Activated naive CD8-positive, alpha-beta T cell treated with anti-CD3 and anti-CD28 coated beads, Interleukin-2, amount 50 U/mL, for 24 hours (primary cell): ENCODE measurements around the gene EPHA10.
"Not testable (repeated sequence)": the region's sequence is repeated elsewhere in the genome, so short reads cannot be mapped to it uniquely, and the experiment has no call there.

Experiments used
- ATAC-seq: fragments of 150-1000 bp; cut with Tn5 transposase; one replicate; pipeline ENCODE4 v1.10.0; 2021
- DNase-seq: peaks from one replicate; pipeline ENCODE4 v3.0.0; 2021
- H3K27ac Mint-ChIP-seq: one replicate; pipeline ENCODE4 v1.8.0; 2021; ENCODE audit warnings: mild to moderate bottlenecking, mixed read lengths
- H3K27me3 Mint-ChIP-seq: one replicate; pipeline ENCODE4 v1.8.0; 2021; ENCODE audit warnings: mixed read lengths
- H3K36me3 Mint-ChIP-seq: one replicate; pipeline ENCODE4 v1.8.0; 2021; ENCODE audit warnings: low read depth, mixed read lengths
- H3K4me1 Mint-ChIP-seq: one replicate; pipeline ENCODE4 v1.8.0; 2021; ENCODE audit warnings: mixed read lengths
- H3K4me3 Mint-ChIP-seq: one replicate; pipeline ENCODE4 v1.8.0; 2021; ENCODE audit warnings: mild to moderate bottlenecking, moderate library complexity, mixed read lengths
- H3K9me3 Mint-ChIP-seq: one replicate; pipeline ENCODE4 v1.8.0; 2021; ENCODE audit warnings: mixed read lengths

EPHA10 gene

GRCh38 chr1:37755951-37756560 is 8.9 kb downstream of the EPHA10 start:
- Mint-ChIP-seq H3K9me3 (no peaks in the 10 kb centered on the region), H3K4me1 (peaks cover 27% of the 10 kb centered on the region), H3K4me3 (no peak overlapping the region), H3K36me3 (no peaks in the 10 kb centered on the region), H3K27me3 (peaks cover 38% of the 10 kb centered on the region), H3K27ac (no peak overlapping the region)
- no peak for DNase-seq
- no peak for ATAC-seq

- H3K9me3 Mint-ChIP-seq: no peaks in the 10 kb centered on the region
- H3K36me3 Mint-ChIP-seq: no peaks in the 10 kb centered on the region
- ATAC-seq (peak; percentile 89), DNase-seq (peak; percentile 27)
- H3K27me3 Mint-ChIP-seq: peaks cover 43% of the 10 kb centered on the region
- no peak overlapping the region for H3K27ac Mint-ChIP-seq
- H3K4me1 Mint-ChIP-seq: peaks cover 27% of the 10 kb centered on the region
- no peak overlapping the region for H3K4me3 Mint-ChIP-seq
Observed at GRCh38 chr1:37755290-37755689, 9.6 kb downstream of the EPHA10 start.

- Mint-ChIP-seq H3K27me3 (peaks cover 51% of the 10 kb centered on the region), H3K27ac (no peak overlapping the region), H3K4me3 (no peak overlapping the region), H3K4me1 (peaks cover 27% of the 10 kb centered on the region), H3K36me3 (no peaks in the 10 kb centered on the region), H3K9me3 (no peaks in the 10 kb centered on the region)
- no peak for ATAC-seq
- no peak for DNase-seq
Observed at GRCh38 chr1:37753473-37754321, 11.2 kb downstream of the EPHA10 start.

- ATAC-seq: peak; percentile 26
- Mint-ChIP-seq H3K4me3 (peak overlapping the region; percentile 48), H3K27me3 (peaks cover 55% of the 10 kb centered on the region), H3K36me3 (no peaks in the 10 kb centered on the region), H3K9me3 (no peaks in the 10 kb centered on the region), H3K4me1 (peaks cover 27% of the 10 kb centered on the region), H3K27ac (no peak overlapping the region)
- peak; percentile 40 for DNase-seq
Observed at GRCh38 chr1:37752583-37753471, 12.1 kb downstream of the EPHA10 start.

- peaks cover 57% of the 10 kb centered on the region for H3K27me3 Mint-ChIP-seq
- H3K9me3 Mint-ChIP-seq: no peaks in the 10 kb centered on the region
- peaks cover 27% of the 10 kb centered on the region for H3K4me1 Mint-ChIP-seq
- H3K36me3 Mint-ChIP-seq: no peaks in the 10 kb centered on the region
- no peak overlapping the region for H3K27ac Mint-ChIP-seq
- H3K4me3 Mint-ChIP-seq: peak overlapping the region; percentile 48
- no peak for ATAC-seq
- no peak for DNase-seq
Observed at GRCh38 chr1:37752213-37752582, 12.7 kb downstream of the EPHA10 start.

GRCh38 chr1:37748565-37748964 is 16.4 kb downstream of the EPHA10 start:
- Mint-ChIP-seq H3K4me3 (no peak overlapping the region), H3K36me3 (no peaks in the 10 kb centered on the region), H3K4me1 (peaks cover 10% of the 10 kb centered on the region), H3K9me3 (peaks cover 4% of the 10 kb centered on the region), H3K27me3 (peaks cover 51% of the 10 kb centered on the region), H3K27ac (no peak overlapping the region)
- ATAC-seq: no peak
- DNase-seq: no peak

- H3K9me3 Mint-ChIP-seq: peaks cover 4% of the 10 kb centered on the region
- H3K4me3 Mint-ChIP-seq: no peak overlapping the region
- DNase-seq (no peak), ATAC-seq (no peak)
- H3K27me3 Mint-ChIP-seq: peaks cover 45% of the 10 kb centered on the region
- H3K27ac Mint-ChIP-seq: no peak overlapping the region
- H3K4me1 Mint-ChIP-seq: peaks cover 1% of the 10 kb centered on the region
- H3K36me3 Mint-ChIP-seq: no peaks in the 10 kb centered on the region
Observed at GRCh38 chr1:37746806-37747205, 18.1 kb downstream of the EPHA10 start.

GRCh38 chr1:37741662-37742061 is 23.3 kb downstream of the EPHA10 start:
- DNase-seq: no peak
- Mint-ChIP-seq H3K9me3 (peaks cover 7% of the 10 kb centered on the region), H3K4me3 (no peak overlapping the region), H3K36me3 (no peaks in the 10 kb centered on the region), H3K27me3 (peaks cover 39% of the 10 kb centered on the region), H3K4me1 (no peaks in the 10 kb centered on the region), H3K27ac (no peak overlapping the region)
- no peak for ATAC-seq

GRCh38 chr1:37741130-37741529 is 23.8 kb downstream of the EPHA10 start:
- ATAC-seq (no peak), DNase-seq (no peak)
- Mint-ChIP-seq H3K36me3 (no peaks in the 10 kb centered on the region), H3K9me3 (peaks cover 5% of the 10 kb centered on the region), H3K27me3 (peaks cover 39% of the 10 kb centered on the region), H3K27ac (no peak overlapping the region), H3K4me1 (no peaks in the 10 kb centered on the region), H3K4me3 (no peak overlapping the region)

- ATAC-seq: peak; percentile 80
- Mint-ChIP-seq H3K27me3 (peaks cover 49% of the 10 kb centered on the region), H3K27ac (no peak overlapping the region), H3K36me3 (no peaks in the 10 kb centered on the region), H3K4me1 (no peaks in the 10 kb centered on the region), H3K9me3 (peaks cover 5% of the 10 kb centered on the region), H3K4me3 (no peak overlapping the region)
- no peak for DNase-seq
Observed at GRCh38 chr1:37739222-37739621, 25.7 kb downstream of the EPHA10 start.

- peaks cover 49% of the 10 kb centered on the region for H3K27me3 Mint-ChIP-seq
- not testable (repeated sequence) for DNase-seq, H3K9me3 Mint-ChIP-seq
Observed at GRCh38 chr1:37738619-37739018, 26.3 kb downstream of the EPHA10 start.

GRCh38 chr1:37737975-37738374 is 26.9 kb downstream of the EPHA10 start:
- not testable (repeated sequence) for ATAC-seq, H3K4me1 Mint-ChIP-seq, H3K9me3 Mint-ChIP-seq, DNase-seq, H3K36me3 Mint-ChIP-seq, H3K27ac Mint-ChIP-seq, H3K4me3 Mint-ChIP-seq
- H3K27me3 Mint-ChIP-seq: peaks cover 52% of the 10 kb centered on the region

More at GRCh38 chr1:37738619-37739018, 26.3 kb downstream of the EPHA10 start:
- H3K4me3 Mint-ChIP-seq, H3K4me1 Mint-ChIP-seq, H3K27ac Mint-ChIP-seq, H3K36me3 Mint-ChIP-seq, ATAC-seq: not testable (repeated sequence)

GRCh38 chr1:37734629-37735591 is 30.0 kb downstream of the EPHA10 start:
- Mint-ChIP-seq H3K36me3 (no peaks in the 10 kb centered on the region), H3K27me3 (peaks cover 51% of the 10 kb centered on the region), H3K4me3 (no peak overlapping the region), H3K27ac (no peak overlapping the region), H3K9me3 (peaks cover 5% of the 10 kb centered on the region), H3K4me1 (no peaks in the 10 kb centered on the region)
- DNase-seq (peak; percentile 29), ATAC-seq (no peak)
